ENCODE measurements around the gene RXRB. TPM values are rescaled to one million over a fixed set of nuclear protein-coding genes. Genes with fewer than 3 reads are reported as not detected.

The RXRB gene
- total RNA-seq, 1 donor from 2014 or later, result 28.0 TPM

GRCh38 chr6:33176906-33177305 is 23.6 kb downstream of the RXRB start:
- intact Hi-C loops (cut with DNase I), result no loop called here
- H3K4me1 ChIP-seq, result no peaks in the 10 kb centered on the region
- no peak for DNase-seq (ENCODE audit: extremely low spot score in 2 of 2)
- TF ChIP-seq POLR2AphosphoS5 (IDR thresholded peaks at IDR 0.05; ENCODE audit: insufficient read depth in 1 of 2, low read depth in 1 of 2) (no peak), CTCF (IDR thresholded peaks at IDR 0.05) (no peak), POLR2A (IDR thresholded peaks at IDR 0.05) (no peak)
- no peaks in the 10 kb centered on the region for H3K27me3 ChIP-seq
- no peaks in the 10 kb centered on the region for H3K9me3 ChIP-seq
- H3K4me3 ChIP-seq, result no peak overlapping the region
- no peak overlapping the region for H3K27ac ChIP-seq
- H3K36me3 ChIP-seq, result no peaks in the 10 kb centered on the region

DNA sequence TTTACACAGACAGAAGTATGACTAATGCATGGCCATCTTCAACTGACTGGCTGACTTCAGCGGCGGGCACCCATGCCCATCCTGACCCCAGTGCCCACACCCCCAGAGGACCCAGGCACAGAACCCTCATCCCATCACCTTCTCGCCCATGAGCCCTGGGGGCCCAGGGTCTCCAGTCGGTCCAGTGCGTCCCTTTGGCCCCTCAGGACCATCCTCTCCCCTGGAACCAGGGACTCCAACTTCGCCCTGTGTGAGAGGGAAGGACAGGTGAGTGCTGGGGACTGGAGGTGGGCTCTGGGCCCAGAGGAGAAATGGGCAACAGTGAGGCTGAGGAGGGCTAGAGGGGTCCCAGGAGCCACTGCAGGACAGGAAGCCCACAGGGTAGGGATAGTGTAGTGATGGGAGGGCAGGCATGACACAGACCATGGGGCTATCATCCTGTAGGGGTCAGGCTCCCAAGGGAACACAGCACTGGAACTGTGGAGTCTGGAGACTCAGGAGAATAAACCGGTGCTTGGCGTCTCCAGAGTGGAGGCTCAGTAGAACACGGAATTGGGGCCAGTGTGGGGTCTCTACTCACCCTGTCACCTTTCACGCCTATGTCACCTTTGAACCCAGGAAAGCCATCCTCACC is 24.9 kb downstream of the RXRB start:
- Histone ChIP-seq H3K4me3 (no peak overlapping the region), H3K27me3 (no peaks in the 10 kb centered on the region), H3K36me3 (no peaks in the 10 kb centered on the region), H3K9me3 (no peaks in the 10 kb centered on the region), H3K27ac (no peak overlapping the region), H3K4me1 (no peaks in the 10 kb centered on the region)
- intact Hi-C loops (cut with DNase I), result no loop called here
- DNase-seq (ENCODE audit: extremely low spot score in 2 of 2), result no peak
- TF ChIP-seq POLR2AphosphoS5 (IDR thresholded peaks at IDR 0.05; ENCODE audit: insufficient read depth in 1 of 2, low read depth in 1 of 2) (no peak), POLR2A (IDR thresholded peaks at IDR 0.05) (no peak), CTCF (IDR thresholded peaks at IDR 0.05) (no peak)

DNA sequence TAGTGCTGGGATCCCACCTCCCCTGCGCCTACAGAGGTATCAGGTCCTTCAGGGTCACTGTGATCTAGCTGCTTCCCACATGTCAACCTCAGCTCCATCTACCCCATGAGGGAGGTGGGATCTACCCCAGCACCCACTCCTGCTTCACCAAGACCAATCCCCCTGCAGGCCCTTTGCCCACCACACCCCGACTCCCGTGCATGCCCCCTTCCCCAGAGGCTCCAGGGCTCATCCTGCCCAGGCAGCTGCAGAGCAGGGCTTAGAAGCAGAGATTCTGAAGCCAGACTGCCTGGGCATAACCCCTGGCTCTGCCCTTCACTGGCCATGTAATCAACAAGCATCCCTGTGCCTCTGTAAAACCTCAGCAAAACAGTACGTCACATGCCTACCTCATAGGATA is 25.7 kb downstream of the RXRB start:
- no peak for DNase-seq (ENCODE audit: extremely low spot score in 2 of 2)
- TF ChIP-seq POLR2A (IDR thresholded peaks at IDR 0.05) (no peak), CTCF (IDR thresholded peaks at IDR 0.05) (no peak), POLR2AphosphoS5 (IDR thresholded peaks at IDR 0.05; ENCODE audit: insufficient read depth in 1 of 2, low read depth in 1 of 2) (no peak)
- Histone ChIP-seq H3K27ac (no peak overlapping the region), H3K9me3 (no peaks in the 10 kb centered on the region), H3K4me3 (no peak overlapping the region), H3K27me3 (no peaks in the 10 kb centered on the region), H3K36me3 (no peaks in the 10 kb centered on the region), H3K4me1 (no peaks in the 10 kb centered on the region)
- intact Hi-C loops (cut with DNase I), result no loop called here

GRCh38 chr6:33173535-33174180 is 26.8 kb downstream of the RXRB start:
- Histone ChIP-seq H3K9me3 (no peaks in the 10 kb centered on the region), H3K36me3 (no peaks in the 10 kb centered on the region), H3K27ac (no peak overlapping the region), H3K27me3 (no peaks in the 10 kb centered on the region), H3K4me1 (no peaks in the 10 kb centered on the region), H3K4me3 (no peak overlapping the region)
- no peak for DNase-seq (ENCODE audit: extremely low spot score in 2 of 2)
- intact Hi-C loops (cut with DNase I), result no loop called here
- no peak for TF ChIP-seq POLR2A (IDR thresholded peaks at IDR 0.05)
- no peak for TF ChIP-seq POLR2AphosphoS5 (IDR thresholded peaks at IDR 0.05; ENCODE audit: insufficient read depth in 1 of 2, low read depth in 1 of 2)

DNA sequence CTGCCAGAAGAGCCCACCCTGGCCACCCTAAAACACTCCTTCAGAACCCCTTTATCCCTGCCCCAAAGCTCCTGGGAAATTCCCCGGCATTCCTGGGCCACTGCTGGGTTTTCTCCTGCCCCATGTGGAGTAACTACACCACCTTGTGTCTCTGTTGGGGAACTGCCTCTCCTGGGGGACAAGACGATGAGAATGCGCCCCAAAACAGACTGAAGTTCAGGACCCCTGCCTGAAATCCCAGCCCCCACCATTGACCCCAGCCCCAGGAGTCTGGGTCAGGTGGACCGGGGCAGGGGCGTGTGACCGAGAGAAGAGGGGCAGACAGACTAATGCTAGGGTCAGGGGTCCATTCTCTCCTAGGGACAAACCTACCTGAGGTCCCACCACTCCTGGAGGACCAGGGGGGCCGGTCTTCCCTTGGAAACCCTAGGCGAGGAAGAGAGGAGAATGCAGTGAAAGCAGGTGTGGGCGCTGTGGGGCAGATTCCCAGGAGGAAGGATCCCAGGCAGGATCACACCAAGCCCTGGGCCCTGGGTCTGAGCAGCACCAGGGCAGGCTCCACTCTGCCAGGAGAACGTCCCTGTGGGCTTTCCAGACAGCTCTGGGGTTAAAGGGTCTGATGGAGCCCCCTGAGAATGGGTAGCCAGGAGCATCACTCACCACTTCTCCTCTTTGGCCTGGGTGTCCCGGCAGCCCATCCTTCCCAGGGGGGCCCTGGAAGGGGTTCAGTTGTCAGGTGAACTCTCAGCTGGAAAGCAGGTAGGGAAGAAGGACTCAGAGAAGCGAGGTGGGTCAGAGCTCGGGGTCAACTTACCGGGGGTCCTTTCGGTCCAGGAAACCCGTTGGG is 27.6 kb downstream of the RXRB start:
- Histone ChIP-seq H3K4me3 (no peak overlapping the region), H3K36me3 (no peaks in the 10 kb centered on the region), H3K9me3 (no peaks in the 10 kb centered on the region), H3K4me1 (no peaks in the 10 kb centered on the region), H3K27ac (no peak overlapping the region), H3K27me3 (no peaks in the 10 kb centered on the region)
- TF ChIP-seq POLR2A (IDR thresholded peaks at IDR 0.05) (no peak), CTCF (IDR thresholded peaks at IDR 0.05) (peak in 1 of 3 experiments; percentile 23)
- intact Hi-C loops (cut with DNase I), result no loop called here
- DNase-seq (ENCODE audit: extremely low spot score in 2 of 2), result no peak
